Cardiac muscle cell (in vitro differentiated cells and primary cell): ENCODE results near the gene GRIP1. TPM values are rescaled to one million over a fixed set of nuclear protein-coding genes. Genes with fewer than 3 reads are reported as not detected.

ENCODE experiments used
- DNase-seq, 2 donors: peaks; one replicate each; pipeline versions ENCODE4 v3.0.0 to v3.0.0-alpha.2; 2010 to 2017; ENCODE audit warnings: low read depth in 1 of 2, low spot score in 1 of 2
- H3K27ac ChIP-seq: fragments of 200-600 bp; sonication (generic); 2 replicates; pipeline ENCODE4 v1.5.1; 2016
- H3K27me3 ChIP-seq: fragments of 200-600 bp; sonication (generic); 2 replicates; pipeline ENCODE4 v1.6.0; 2016; ENCODE audit warnings: control low read depth
- H3K36me3 ChIP-seq: fragments of 200-600 bp; sonication (generic); 2 replicates; pipeline ENCODE4 v1.5.1; 2016; ENCODE audit warnings: control low read depth
- H3K4me1 ChIP-seq: fragments of 200-600 bp; sonication (generic); 2 replicates; pipeline ENCODE4 v1.8.1; 2017; ENCODE audit warnings: low read depth, mild to moderate bottlenecking, mixed run types
- H3K4me3 ChIP-seq: fragments of 200-600 bp; sonication (generic); 2 replicates; pipeline ENCODE4 v1.5.1; 2016; ENCODE audit warnings: mild to moderate bottlenecking
- H3K9me3 ChIP-seq: fragments of 200-600 bp; sonication (generic); 2 replicates; pipeline ENCODE4 v1.5.1; 2017; ENCODE audit warnings: low read depth, mild to moderate bottlenecking, control low read depth
- polyA plus RNA-seq: library from polyadenylated mRNA; unstranded; fragments of >200 nt; fragmentation: Nextera tagmentation; extraction: Ambion mirVana; gene quantifications from 2 replicates; pipeline ENCODE4 v1.2.1, GENCODE V29; 2016
- total RNA-seq: library from RNA; depleted of rRNA; stranded (reverse); fragments of >200 nt; gene quantifications from 2 replicates; pipeline ENCODE4 v1.2.3, GENCODE V29; 2016
- TF ChIP-seq, protein P1 (sequence below): IDR thresholded peaks from 2 replicates; pipeline ENCODE4 v1.5.1; 2012; ENCODE audit warnings: low read depth, mild to moderate bottlenecking, low read length

The GRIP1 gene
- total and polyA plus RNA-seq, 2 experiments from 2014 or later: 2.6 to 5.2 TPM

DNA sequence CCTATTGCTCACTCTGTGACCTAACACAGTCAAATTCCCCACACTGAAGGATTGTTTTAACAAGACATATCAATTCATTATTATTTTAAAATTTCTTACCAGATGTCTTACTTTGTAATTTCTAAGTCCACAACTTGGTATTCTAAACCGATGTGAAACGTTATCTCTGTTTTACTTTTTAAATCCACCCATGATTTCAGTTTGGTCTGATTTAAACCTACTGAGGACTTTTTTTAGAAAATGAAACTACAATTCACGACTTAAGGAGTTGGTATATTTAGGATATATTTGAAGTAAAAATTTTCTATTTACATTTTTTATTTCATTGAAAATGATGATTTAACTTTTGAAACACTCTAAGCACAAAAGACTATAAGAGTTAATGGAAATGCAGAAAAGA is 35.1 kb upstream of the GRIP1 start:
- DNase-seq: no peak
- peaks cover 14% of the 10 kb centered on the region for H3K4me1 ChIP-seq
- no peak overlapping the region for H3K4me3 ChIP-seq
- TF ChIP-seq, protein P1, sequence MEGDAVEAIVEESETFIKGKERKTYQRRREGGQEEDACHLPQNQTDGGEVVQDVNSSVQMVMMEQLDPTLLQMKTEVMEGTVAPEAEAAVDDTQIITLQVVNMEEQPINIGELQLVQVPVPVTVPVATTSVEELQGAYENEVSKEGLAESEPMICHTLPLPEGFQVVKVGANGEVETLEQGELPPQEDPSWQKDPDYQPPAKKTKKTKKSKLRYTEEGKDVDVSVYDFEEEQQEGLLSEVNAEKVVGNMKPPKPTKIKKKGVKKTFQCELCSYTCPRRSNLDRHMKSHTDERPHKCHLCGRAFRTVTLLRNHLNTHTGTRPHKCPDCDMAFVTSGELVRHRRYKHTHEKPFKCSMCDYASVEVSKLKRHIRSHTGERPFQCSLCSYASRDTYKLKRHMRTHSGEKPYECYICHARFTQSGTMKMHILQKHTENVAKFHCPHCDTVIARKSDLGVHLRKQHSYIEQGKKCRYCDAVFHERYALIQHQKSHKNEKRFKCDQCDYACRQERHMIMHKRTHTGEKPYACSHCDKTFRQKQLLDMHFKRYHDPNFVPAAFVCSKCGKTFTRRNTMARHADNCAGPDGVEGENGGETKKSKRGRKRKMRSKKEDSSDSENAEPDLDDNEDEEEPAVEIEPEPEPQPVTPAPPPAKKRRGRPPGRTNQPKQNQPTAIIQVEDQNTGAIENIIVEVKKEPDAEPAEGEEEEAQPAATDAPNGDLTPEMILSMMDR: no peak
- H3K27ac ChIP-seq: no peak overlapping the region
- H3K36me3 ChIP-seq: no peaks in the 10 kb centered on the region
- H3K9me3 ChIP-seq: no peaks in the 10 kb centered on the region
- H3K27me3 ChIP-seq: no peaks in the 10 kb centered on the region

DNA sequence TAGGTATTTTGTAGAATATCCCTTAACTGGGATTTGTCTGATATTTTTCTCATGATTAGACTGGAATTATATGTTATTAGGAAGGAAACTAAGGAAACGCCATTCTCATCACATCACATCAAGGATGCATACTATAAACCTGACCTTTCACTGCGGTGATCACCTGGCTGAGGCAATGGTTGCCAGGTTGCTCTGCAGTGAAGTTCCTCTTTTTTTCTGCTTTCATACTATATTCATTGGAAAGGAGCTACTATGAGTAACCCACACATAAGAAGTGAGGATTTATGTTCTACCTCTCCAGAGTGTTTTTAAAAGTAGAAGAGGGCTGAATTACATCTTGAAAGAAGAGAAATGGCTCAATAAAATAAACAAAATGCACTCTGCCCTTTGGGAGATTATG is 31.0 kb upstream of the GRIP1 start:
- Histone ChIP-seq H3K4me1 (peaks cover 37% of the 10 kb centered on the region), H3K27ac (no peak overlapping the region), H3K4me3 (no peak overlapping the region), H3K9me3 (peaks cover 1% of the 10 kb centered on the region), H3K36me3 (no peaks in the 10 kb centered on the region), H3K27me3 (no peaks in the 10 kb centered on the region)
- no peak for DNase-seq
- TF ChIP-seq, protein P1: no peak

DNA sequence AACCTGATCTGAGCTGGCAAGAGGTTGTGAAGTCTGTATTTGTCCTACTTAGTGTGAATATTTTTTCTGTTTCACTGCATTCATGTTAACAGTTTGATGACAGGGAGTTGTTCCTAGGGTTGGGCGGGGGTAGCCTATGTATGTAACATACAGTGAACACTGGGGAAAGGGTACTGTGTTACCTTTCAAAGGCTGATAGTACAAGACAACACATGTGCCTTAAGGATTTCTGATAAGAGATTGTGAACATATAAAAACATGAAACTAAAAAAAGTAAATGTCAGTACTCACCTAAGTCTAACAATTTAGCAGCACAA is 30.5 kb upstream of the GRIP1 start:
- Histone ChIP-seq H3K9me3 (peaks cover 2% of the 10 kb centered on the region), H3K4me1 (peaks cover 37% of the 10 kb centered on the region), H3K4me3 (no peak overlapping the region), H3K36me3 (no peaks in the 10 kb centered on the region), H3K27me3 (no peaks in the 10 kb centered on the region), H3K27ac (peak overlapping the region; percentile 8)
- TF ChIP-seq, protein P1: no peak
- DNase-seq: no peak

DNA sequence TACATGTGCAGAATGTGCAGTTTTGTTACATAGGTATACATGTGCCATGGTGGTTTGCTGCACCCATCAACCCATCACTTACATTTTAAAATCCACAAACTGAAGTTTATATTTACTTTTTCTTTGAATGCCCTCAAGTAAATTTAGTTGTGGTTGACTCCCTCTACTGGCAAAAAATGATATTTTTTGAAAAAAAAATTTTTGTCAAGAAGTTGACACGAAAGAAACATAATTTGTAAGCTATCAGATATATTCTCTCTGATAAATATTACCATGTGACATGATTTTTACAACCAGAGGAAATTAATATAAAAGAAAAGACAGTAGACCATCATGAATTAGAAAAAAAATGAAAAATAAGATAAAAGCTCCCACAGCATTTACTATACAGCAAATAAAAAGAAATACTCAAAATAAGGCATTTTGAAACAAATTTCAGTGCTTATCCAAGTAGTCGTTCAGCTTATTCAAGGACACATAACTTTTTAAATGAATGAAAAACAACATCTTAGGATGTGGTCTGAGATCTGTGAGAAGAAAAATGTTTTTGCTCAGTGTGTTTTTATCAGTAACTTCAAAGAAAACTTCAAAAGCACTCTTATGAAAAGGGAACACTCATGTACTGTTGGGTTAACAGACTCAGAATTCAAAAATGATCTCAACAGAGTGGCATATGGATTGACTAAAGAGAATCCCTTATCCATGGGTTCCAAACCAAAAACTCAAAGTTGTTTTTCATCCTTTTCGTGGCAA is 30.0 kb upstream of the GRIP1 start:
- no peaks in the 10 kb centered on the region for H3K27me3 ChIP-seq
- H3K36me3 ChIP-seq: no peaks in the 10 kb centered on the region
- H3K4me3 ChIP-seq: no peak overlapping the region
- DNase-seq: peak in 1 of 2 donors; percentile 20
- peak overlapping the region; percentile 8 for H3K27ac ChIP-seq
- H3K4me1 ChIP-seq: peaks cover 37% of the 10 kb centered on the region
- H3K9me3 ChIP-seq: peaks cover 2% of the 10 kb centered on the region
- TF ChIP-seq, protein P1: peak; percentile 42

DNA sequence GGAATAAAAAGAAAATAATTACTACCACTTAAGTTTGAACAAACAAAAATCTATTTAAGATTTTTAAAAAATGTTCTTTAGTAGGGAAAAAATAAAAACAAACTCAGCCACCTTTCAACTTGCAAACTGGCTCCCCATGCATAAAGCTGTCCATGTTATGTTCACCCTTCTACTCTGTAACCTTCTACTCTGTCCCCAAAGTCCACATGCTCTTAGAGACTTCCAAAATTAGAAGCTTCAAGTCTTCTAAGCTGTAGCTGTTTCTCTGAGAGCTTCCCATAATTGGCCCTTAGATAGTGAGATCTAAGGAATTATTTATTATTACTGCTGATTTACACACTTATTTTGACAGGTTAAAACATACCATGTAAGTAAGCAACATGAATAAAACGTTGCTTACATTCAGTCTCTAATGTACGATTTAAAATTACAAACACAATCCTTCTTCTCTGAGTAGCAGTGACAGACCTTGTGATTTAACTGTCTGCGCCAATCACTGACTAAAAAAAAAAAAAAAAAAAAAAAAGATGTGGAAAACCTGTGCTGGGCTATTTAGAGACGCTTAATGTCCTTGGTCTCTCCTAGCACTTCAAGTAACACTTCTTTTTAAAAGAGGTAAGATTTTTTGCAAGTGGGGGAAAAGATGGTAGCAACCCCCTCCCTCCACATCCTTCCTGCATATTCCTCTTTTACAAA is 28.3 kb upstream of the GRIP1 start:
- Histone ChIP-seq H3K36me3 (no peaks in the 10 kb centered on the region), H3K9me3 (peaks cover 2% of the 10 kb centered on the region), H3K27me3 (no peaks in the 10 kb centered on the region), H3K4me1 (peaks cover 37% of the 10 kb centered on the region), H3K4me3 (no peak overlapping the region), H3K27ac (peak overlapping the region; percentile 87)
- TF ChIP-seq, protein P1: no peak
- no peak for DNase-seq
